LHCN-M2 (cell line): Measurements from ENCODE around the gene CDPF1. TPM values are rescaled to one million over a fixed set of nuclear protein-coding genes. Genes with fewer than 3 reads are reported as not detected.
A peak's percentile ranks its signal among the peaks of the same experiment; 100 is the strongest.
"Not testable (repeated sequence)": the region's sequence is repeated elsewhere in the genome, so short reads cannot be mapped to it uniquely, and the experiment has no call there.

Experiments
- DNase-seq: peaks from one replicate; pipeline ENCODE4 v3.0.0-alpha.2; 2012; ENCODE audit warnings: low read depth
- total RNA-seq: library from RNA; depleted of rRNA; stranded (reverse); fragments of >200 nt; gene quantifications from 2 replicates; pipeline ENCODE4 v1.2.3, GENCODE V29; 2014; rRNA removed

Gene CDPF1
- total RNA-seq, 1 experiment from 2014 or later: 15.9 TPM

DNA sequence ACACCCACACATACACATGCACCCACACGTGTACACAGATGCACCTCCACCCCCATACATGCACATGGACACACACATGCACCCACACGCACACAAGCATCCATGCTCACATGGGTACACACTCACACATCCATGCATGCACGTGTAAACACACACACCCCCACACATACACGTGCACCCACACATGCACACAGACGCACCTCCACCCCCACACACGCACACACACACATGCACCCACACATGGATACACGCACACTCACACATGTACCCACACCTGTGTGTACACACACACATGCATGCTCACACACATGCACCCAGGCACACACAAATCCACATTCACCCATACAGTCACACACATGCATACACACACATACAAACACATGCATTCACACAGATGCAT is 24.5 kb downstream of the CDPF1 start:
- no peak for DNase-seq

DNA sequence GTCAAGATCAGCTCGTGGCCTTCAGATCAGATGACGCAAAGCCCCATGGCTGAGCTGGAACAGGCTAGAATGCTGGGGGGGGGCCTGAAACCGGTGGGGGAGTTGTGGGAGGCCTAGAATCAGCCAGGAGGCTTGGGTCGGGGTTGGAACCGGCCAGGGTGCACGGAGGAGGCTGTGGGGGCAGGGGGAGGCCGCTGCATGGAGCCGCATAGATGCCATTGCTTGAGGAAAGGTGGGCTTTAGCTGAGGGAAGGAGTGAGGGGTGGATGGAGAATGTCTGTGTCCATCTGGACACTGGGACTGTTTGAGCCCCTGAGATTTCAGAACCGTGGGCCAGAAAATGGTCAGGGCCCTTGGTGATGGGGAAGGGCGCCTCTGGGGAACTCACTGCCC is 25.2 kb downstream of the CDPF1 start:
- DNase-seq: no peak

DNA sequence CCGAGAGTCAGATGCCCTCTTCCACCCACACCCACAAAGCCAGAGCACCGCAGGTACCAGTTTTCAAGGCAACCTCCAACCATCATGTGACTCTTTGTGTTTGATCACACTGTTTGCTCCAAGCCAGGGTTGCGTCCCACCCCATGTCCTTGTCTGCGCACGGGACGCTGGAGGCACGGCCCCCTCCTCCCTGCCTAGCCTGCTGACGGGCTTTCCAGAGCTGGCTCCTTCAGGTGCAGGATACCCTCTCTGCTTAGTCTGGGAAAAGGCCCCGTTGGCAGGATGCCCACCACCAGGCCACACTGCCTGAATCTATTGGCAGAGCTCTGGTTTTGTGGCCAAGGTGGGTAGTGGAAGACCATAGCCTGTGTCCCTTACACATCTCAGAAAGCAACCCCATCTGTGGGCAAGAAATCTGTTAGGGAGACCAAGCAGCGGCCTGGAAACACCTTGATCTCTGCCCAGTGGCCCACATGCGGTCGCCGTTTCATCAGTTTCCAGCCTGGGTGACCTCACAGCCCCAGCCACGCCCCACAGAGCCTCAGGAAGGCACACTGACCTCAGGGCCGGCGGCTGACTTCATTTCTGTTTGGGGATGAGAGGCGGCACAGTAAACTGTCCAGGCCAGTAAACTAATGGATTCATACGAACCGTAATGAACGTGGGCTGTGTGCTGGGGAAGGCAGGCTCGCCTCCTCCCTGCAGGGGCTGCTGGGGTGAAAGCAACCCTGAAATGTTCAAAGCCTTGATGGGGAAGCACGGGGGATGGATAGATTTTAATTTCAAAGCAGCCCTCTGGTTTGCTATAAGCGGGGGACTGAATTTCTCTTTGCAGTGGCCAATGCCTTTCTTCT is 25.8 kb downstream of the CDPF1 start:
- DNase-seq: no peak

DNA sequence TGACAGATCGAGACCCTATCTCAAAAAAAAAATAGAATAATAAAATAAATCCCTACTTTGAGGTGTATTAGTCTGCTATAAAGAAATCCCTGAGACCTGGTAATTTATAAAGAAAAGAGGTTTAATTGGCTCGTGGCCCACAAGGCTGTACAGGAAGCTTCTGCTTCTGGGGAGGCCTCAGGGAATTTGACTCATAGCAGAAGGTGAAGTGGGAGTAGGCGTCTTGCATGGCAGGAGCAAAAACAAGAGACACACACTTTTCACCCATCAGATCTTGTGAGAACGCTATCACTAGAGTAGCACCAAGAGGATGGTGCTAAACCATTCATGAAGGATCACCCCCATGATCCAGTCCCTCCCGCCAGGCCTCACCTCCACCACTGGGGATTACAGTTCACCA is 29.2 kb downstream of the CDPF1 start:
- no peak for DNase-seq

DNA sequence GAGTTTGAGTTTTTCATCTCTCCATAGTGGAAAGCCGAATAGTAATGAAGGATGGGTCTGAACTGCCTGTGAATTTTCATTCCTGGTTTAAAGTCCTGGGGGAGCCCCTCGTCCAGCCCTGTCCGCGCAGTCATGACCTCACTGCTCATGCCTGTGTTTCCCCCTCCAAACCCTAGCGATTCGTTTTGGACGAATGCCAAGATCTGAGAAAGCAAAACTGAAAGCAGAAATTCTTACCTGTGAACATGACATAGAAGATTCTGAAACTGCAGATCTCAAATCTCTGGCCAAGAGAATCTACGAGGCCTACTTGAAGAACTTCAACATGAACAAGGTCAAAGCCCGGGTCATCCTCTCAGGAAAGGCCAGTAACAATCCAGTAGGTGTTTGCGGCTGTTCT is 30.5 kb downstream of the CDPF1 start:
- DNase-seq: no peak

DNA sequence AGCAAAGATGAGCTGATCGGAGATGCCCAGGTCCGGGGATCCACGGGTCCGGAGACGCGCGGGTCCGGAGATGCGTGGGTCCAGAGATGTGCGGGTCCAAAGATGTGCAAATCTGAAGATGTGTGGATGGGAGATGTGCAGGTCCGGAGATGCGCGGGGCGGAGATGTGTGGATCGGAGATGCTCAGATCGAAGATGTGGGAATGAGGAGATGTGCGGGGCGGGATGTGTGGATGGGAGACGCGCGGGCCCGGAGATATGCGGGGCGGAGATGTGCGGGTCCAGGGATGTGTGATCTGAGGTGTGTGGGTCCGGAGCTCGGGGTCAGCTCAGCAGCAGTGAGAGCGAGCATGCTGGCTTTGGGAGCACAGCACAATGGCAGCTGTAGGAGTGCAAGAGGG is 35.5 kb downstream of the CDPF1 start:
- no peak for DNase-seq

DNA sequence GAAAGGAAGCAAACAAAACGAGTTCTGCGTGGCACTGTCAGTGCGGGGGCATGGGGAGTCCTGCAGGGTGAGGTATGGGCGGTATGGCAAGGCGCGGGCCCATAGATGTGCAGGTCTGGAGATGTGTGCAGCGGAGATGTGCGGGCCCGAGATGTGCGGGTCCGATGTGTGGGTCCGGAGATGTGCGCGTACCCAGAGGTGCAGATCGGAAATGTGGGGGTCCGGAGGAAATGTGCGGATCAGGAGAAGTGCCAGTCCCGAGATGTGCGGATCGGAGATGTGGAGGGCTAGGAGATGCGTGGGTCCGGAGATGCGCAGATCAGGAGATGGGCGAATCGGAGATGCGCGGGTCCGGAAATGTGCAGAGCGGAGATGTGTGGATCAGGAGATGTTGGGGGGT is 35.9 kb downstream of the CDPF1 start:
- DNase-seq: no peak

DNA sequence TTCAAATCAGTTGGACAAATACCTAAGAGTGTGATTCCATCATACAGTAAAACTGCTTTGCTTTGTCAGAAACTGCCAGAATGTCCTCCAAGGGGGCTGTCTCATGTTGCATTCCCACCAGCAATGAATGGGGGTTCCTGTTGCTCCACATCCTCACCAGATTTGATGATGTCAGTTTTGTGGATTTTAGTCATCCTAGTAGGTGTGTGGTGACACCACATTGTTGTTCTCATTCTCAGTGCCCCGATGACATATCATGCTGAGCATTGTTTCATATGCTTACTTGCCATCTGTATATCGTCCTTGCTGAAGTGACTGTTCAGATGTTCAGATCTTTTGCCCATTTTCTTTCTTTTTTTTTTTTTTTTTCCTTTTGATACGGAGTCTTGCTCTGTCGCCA is 37.0 kb downstream of the CDPF1 start:
- DNase-seq: peak; percentile 4

DNA sequence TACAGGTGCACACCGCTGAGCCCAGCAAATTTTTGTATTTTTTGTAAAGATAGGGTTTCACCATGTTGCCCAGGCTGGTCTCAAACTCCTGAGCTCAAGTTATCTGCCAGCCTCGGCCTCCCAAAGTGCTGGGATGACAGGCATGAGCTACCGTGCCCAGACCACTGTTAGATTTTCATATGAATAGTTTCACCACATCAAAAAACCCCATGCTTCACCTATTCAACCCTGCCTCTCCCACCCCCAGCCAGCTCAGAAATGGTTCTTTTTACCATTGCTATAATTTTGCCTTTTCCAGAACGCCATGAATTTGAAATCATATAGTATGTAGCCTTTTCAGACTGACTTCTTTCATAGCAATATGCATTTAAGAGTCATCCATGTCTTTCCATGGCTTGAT is 37.9 kb downstream of the CDPF1 start:
- DNase-seq: no peak

DNA sequence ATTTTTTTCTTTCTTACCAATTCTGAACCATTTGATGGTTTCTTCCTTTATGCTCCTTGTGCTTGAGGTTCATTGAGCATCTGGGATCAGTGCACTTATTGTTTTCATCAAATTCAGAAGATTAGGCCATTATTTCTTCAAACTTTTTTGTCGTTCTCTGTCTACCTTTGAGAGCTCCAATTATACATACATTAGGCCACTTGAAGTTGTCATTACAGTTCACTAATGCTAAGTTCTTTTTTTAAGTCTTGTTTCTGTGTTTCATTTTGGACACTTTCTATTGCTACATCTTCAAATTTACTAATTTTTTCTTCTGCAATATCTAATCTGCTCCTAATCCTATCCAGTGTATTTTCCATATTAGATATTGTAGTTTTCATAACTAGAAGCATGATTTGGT is 40.8 kb downstream of the CDPF1 start:
- DNase-seq: no peak

DNA sequence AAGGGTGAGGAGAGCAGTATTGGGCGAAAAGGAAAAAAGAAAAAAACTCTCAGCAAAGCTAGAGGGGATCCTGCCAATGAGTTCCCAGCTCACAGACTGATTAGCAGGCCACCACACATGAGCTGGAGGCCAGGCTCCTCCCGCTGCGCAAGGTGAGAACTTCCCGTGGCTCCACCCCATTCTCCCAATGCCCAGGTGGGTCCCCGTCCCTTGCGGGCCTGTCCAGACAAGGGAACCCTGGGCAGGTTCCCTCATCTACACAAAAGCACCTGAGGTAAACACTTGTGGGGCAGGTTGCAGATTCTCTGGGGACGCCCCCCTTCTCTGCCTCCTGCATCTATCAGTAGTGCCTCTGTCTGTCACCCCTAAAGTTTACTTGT is 46.5 kb downstream of the CDPF1 start:
- DNase-seq: no peak

DNA sequence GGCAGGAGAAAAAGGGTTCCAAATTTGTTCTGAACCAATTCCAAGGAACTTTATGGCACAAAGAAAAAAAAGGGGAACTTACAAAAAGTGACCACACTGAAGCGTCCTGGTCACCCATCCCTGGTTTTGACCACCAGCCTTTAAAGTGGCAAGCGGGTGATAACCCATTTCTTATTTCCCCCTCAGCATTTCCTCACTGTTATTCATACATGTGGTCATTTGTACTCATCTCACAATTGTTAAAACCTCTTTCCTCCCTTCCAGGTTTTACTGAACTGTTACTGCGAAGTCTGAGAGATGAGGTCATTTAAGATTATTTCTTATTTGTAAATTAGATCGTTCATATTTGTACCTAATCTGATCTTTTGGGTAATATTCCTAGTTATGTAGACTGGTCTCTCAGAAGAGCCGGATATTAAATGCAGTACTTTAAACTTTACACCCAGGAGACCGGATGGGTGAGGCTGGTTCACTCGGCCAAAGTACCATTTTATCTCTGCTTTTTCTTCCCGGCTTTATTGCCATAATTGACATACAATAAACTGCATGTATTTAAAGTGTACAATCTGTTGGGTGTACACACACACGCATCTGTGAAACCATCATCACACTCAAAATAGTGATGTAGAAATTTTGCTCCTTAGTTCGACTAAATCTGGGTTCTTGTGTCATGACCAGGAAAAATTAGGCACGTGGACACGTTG is 47.0 kb downstream of the CDPF1 start:
- DNase-seq: no peak

DNA sequence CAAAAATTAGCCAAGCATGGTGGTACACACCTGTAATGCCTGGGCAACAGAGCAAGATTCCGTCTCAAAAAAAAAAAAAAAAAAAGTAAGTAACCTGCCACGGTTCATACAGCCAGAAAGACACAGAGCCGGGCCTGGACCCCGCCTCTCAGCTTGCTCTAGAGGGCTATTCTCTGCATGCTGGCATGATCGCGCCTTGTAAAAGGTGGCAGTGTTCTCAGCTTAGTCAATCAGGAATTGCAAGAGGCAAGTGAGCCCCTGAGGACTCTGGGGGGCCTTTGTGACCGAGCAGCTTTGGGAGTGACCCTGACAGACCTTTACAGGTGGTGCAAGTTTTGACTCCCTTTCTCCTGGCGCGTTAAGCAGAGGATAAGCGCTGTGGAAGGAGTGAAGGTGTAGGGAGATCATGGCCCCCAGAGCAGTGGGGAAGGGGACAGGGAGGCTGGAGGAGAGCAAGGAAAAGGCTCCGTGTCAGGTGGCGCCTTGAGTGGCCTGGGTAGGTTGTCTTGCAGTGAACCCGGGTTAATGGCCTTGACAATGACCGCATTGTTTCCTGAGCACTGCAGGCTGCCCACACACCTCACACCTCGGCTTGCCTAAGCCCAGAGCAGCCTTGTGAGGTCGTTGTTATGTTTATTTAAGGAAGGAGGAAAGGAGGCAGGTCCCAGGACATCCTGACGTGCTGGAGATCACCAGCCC is 48.9 kb downstream of the CDPF1 start:
- DNase-seq: no peak

DNA sequence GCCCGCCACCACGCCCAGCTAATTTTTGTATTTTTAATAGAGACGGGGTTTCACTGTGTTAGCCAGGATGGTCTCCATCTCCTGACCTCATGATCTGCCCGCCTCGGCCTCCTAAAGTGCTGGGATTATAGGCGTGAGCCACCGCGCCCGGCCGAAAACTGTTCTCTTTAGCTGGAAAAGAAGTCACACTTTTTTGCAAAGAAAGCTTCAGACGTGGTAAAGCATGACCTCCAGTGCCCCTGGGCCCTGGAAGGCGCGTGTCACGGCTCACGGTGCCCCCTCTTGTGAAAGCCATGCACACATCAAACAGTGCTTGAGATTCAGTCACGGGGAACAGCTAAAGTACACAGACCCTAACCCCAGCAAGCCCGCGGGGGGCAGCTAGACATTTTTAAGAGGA is 51.3 kb downstream of the CDPF1 start:
- not testable (repeated sequence) for DNase-seq

DNA sequence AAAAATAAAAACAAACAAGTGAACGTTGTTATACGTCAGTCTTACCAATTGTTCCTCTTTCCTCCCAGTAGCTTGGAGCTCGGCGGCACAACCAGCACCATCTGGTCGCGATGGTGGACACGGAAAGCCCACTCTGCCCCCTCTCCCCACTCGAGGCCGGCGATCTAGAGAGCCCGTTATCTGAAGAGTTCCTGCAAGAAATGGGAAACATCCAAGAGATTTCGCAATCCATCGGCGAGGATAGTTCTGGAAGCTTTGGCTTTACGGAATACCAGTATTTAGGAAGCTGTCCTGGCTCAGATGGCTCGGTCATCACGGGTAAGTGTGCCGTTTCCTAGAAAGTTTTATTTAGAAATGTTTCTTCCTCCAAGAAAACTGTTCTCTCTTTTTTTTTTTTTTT is 51.8 kb downstream of the CDPF1 start:
- no peak for DNase-seq

DNA sequence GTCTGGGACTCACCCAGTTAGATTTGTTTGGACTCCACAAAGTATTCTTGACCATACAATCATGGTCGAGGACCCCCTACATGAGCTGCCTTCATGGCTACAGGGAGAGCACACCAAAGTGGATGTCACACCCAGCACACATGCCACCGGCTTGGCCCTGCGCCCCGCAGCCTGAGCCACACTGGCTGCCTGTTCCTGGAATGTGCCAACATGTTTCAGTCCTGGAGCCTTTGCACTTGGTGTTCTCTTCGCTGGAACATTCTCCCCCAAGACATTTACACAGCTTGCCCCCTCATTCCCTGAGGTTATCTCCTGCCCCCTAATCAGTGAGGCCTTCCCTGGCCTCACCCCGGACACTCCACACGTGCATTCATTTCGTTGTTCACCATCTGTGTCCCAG is 53.8 kb downstream of the CDPF1 start:
- no peak for DNase-seq

DNA sequence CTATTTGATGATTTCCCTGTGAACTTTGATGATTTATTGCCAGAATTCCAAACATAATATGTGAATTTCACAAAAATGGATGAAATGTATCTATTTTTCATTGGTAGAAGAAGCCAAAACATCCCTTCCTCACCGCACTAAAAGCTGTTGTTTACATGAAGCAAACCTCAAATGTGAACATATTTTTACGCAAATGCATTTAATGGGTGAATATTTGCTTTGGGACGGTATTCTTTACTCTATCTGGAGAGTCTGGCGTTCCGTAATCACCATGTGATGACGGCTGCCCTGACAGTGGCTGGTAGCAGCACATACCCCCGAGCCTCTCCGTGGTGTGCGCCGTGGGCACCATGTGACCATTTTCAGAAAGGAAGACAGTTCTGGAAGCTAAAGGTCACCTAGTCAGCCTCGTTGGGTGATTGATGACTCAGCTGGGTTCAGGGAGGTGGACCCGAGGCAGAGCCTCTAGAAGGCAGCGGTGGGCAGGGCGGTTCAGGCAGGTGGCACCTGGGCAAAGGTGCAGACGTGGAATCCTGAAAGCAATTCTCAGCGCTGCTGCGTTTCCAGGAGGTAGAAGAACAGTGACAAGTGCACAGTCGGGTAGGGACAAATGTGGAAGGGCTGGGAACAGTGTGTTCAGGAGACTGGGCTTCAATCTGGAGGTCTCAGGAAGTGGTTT is 54.5 kb downstream of the CDPF1 start:
- DNase-seq: no peak

Other genes with a start within 250 kb of the CDPF1 start
- 6.3 and 9.1 TPM in 2 replicates for gene PPARA, start 99.8 kb downstream of the CDPF1 start, total RNA-seq
- gene PKDREJ, start 13.1 kb upstream of the CDPF1 start, total RNA-seq: not detected in 2 replicates
- 38.0 and 38.6 TPM in 2 replicates for gene TTC38, start 17.7 kb upstream of the CDPF1 start, total RNA-seq
- 27.6 and 31.9 TPM in 2 replicates for gene GTSE1, start 46.6 kb upstream of the CDPF1 start, total RNA-seq
- gene TRMU, start 85.4 kb upstream of the CDPF1 start, total RNA-seq: 53.6 and 59.0 TPM in 2 replicates